Germinal center (tissue), 1 donor: Measurements from ENCODE around the gene VPREB3.

Source experiments
- DNase-seq: peaks from one replicate; pipeline ENCODE4 v3.0.0; 2012; ENCODE audit warnings: mixed read lengths, low spot score

The VPREB3 gene, protein sequence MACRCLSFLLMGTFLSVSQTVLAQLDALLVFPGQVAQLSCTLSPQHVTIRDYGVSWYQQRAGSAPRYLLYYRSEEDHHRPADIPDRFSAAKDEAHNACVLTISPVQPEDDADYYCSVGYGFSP

DNA sequence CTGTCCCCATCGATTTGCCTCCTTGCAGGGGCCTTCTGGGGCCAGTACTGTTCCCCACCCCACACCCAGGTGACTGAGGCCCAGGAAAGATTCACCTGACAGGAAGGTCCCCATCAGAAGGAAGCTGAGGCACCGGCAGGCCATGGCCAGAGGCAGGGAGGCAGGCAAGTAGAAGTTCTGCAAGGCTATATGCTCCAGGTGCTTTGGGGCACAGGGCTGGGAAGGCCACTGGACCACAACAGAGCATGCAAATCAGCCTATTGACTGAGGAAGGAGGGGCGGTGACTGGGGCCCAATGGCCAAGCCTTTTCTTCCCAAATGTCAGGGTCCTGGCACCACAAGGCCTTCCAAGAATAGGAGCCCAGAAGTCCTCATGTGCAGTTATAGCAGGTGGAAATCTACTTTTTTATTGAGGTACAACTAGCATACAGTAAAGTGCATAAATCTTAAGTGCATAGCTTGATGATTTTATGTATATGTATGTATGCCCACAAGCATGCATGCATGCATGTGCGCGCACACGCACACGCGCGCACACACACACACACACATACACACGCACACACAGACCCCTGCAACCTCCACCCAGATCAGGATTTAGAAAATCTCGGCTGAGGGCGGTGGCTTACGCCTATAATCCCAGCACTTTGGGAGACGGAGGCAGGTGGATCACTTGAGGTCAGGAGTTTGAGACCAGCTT lies at the start of gene VPREB3:
TSS of gene VPREB3 (minus strand) at position 206 of the 700 bp plus-strand sequence. CDS start at position 144, 62 bp downstream.
- peak; percentile 62 for DNase-seq

DNA sequence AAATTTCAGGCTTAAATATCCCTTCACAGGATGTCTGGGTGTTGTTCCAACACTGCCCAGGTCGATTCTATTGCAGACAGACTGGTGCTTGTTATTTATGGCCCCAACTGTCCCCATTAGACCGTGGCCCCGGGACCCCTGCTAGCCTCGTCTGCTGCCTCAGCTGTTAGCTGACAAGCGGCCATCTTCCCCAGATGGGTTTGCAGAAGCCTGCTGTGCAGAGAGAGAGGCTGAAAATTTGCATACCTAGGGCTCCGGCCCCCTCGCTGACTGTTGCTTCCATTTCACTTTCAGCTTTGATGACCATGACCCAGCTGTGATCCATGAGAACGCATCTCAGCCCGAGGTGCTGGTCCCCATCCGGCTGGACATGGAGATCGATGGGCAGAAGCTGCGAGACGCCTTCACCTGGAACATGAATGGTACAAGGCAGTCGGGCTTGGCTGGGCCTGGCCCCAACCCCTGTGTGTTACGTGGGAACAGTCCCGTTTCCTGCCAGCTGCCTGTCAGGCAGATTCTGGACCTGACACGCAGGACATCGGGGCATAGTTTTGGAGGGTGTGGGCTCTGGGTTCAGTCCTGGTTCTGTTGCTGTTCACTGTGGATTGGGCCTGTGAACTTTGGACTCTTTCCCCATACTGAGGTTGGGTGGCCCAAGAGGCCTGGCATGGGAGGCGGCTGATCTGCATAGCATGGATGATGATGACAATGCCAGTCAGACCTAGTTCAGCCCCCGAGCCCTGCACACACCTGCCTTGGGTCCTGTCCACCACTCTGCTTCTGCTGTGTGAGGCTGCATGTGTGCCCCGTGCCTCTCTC lies 49.0 kb upstream of the VPREB3 start:
- peak; percentile 44 for DNase-seq

DNA sequence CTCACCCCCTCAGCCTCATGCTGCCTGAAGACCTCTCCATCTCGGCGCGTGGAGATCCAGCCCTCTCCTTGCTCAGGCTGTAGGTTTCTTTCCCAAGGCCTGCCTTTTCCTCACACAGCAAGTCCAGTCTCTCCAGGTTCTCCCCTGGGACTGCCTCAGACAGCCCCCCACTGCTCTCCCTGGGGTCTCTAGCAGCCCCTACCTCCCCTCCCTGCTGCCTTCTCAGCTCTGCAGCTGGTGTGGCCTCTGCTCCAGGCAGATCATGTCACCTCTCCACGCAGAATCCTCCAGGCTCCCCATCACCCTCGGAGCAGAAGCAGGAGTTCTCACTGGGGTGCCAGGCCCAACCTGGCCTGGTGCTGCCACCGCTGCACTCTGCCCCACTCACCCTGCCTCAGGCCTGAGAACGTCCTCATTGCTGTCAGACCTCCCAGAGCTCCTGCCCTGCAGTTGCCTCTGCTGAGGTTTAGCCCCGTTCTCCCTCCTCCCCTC lies 47.7 kb upstream of the VPREB3 start:
- no peak for DNase-seq

DNA sequence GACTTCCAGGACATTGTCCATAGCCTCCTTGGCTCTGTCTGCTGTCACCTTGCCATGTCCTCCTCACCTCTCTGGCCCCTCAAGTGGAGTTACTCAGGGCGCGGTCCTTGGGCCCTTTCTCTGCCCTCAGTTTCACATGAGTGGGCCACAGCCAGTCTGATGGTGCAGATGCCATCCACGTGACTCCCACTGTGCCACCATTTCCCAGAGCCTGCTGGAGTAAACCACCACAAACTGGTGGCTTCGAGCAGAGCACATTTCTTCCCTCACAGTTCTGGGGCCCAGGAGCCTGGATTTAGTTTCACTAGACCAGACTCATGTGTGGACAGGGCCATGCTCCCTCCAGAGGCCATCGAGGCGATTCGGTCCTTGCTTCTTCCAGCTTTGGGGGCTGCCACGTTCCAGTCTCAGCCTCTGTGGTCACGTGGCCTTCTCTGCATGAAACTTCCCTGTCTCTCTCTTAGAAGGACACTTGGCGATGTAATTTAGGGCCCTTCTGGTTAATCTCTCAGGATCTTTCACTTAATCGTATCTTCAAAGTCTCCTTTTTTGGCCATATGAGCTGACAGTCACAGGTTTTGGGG lies 47.1 kb upstream of the VPREB3 start:
- peak; percentile 40 for DNase-seq

DNA sequence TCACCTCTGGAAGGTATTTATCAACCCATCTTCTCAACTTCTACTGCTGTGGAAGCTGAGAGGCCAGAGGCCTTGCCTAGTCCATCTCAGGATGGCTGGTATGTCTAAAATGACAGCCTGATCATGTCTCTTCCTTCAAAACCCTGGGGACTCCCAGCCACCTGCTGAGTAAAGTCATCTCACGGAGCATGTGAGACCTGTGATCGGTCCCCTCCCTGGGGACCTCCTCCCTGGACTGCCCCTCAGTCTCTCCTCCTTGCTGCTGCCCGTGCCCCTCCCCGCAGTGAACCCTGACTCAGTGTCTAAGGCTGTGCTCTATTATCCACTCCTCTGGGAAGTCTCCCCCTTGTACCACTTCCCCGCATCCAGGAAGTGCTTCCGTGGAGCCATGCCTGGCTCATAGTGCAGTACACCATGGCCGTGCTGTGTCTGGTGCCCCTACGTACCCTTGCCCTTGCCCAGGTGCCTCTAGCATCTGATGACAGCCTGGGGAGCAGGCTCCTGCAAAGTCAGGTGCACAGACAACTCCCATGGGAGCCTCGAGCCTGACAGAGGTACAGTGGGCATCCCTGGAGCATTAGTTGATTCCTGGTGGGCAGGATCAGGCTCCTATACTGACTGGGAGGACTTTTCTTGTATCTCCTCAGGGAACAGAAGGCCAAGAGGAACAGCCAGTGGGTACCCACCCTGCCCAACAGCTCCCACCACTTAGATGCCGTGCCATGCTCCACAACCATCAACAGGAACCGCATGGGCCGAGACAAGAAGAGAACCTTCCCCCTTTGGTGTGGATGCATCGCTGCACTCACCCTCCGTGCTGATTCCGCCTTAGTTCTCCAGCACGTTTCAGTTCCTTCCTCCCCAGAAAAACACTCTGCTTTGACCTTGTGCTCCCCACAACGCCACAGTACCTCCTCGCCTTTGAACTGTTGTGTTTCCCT lies 46.3 kb upstream of the VPREB3 start:
- DNase-seq = peak; percentile 77

DNA sequence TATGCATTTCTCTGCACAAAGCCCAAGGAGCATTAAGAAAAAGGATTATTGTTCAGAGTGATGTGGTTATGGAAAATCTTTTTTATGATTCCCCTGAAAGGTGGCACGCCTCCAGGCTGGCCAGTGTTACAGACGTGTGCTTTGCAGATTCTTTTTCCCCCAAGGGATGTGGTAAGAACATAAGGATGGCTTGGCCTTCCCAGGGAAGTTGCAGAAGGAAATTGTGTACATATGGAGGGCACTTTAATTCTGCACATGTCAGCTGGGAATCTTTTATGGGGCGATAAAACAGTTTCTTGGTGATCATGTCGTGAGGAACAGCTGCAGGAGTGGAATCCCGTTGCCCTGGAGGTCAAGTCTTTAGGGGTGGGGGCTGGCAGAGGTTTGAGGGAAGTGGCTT lies 42.2 kb upstream of the VPREB3 start:
- no peak for DNase-seq

DNA sequence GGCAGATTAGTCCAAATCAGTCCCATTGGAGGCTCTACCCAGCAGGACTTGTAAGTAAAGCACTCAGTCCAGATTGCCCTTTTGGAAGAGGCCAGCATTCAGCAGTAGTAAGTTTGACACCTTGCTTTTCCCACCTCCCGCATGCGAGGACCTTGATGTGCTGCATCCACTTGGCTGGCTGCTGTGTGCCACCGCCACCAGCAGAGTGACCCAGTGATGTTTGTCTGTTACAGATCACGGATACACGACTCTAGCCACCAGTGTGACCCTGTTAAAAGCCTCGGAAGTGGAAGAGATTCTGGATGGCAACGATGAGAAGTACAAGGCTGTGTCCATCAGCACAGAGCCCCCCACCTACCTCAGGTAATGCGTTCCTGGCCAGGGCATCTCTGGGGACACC lies 39.1 kb upstream of the VPREB3 start:
- DNase-seq = no peak

DNA sequence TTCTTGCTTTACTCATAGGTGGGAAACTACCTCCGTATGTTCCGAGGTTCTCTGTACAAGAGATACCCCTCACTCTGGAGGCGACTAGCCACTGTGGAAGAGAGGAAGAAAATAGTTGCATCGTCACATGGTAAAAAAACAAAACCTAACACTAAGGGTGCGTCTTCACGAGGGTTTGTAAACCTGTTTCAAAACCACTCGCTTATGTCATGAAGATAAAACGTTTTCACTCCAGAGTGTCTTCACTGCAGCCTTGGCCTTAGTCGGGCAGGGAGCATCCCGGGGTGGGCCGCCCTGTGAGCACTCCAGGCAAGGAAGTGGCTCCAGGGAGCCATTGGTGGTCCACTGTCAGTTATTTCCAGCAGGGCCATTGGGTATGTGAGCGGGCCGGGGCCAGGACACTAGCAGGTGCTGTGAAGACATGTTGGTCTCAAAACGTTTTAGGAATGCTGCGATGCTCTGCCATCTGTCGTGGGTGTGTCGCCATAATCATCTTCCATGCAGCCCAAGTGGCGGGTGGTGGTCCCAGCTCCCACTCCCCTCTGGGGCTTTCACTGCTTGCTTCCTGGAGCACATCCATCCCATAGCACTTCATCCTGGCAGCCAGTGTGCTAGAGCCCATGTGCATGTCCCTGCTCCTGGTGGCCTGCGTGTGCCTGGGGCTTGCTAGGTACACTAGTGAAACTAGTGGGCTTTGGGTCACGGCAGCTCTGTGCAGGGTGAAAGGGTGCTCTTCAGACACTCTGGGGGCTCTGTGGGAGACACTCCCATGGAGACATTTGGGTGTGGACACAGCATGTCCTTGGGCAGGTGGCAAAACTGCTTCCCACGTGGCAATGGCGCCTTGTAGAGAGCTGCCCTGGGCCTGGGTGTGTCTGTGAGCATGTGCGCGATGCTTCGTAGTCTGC lies 37.8 kb upstream of the VPREB3 start:
- no peak for DNase-seq

DNA sequence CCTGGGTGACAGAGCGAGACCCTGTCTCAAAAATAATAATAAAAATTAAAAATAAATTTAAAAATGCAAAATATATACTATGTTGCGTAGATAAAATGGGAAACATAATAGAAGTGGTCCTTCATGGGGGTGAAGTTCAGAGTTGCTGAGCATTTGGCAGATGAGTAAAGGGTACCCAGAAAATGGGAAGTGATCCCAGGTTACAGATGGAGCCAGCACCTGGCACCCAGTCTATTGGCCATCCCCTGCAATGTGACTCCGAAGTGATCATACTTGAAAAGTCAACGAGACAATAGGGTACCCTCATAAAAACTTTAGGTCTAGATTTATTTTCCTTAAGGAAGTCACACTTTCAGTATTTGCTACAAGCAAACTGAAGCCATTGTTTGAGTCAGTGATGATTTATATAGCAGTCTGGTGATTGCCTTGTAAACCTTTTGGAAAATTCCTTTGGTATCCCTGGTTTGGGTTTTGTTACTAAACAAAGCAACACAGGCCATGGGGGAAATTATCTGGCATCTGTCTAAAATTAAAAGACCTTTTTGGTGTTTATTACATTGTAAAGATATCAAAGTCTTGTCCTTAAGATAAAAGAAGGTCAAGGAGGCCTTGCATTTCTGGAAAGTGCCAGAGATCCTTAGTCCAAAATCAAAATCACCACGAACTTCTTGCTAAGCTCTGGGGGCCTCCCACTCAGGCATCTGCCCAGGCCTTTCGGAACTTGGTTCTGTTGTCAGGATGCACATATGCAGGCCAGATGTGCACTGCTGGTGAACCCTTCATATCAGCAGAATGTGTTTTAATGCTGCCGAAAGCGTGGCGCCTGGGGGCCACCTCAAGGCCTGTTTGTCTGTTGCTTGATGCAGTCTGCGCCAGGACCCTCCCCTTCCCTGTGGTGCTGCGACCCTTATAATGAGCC lies 36.9 kb upstream of the VPREB3 start:
- no peak for DNase-seq

DNA sequence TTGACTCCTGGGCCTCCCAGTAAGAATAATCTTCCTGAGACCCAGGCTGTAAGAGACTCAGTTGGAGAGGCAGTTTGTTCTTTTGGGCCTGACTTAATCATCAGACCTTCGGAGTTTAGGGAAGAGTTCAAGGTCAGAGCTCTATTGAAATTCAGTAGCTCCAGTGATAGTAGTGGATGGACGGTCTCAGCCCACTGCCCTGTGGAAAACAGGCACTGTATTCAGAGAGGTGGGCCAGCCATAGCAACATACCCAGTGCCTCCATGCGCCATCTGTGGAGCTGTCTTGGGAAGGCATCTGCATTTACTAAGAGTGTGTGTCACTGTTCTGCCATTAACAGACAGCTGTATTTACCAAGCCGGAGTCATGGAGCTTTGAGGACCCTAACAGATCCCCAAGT lies 35.4 kb upstream of the VPREB3 start:
- DNase-seq = no peak

DNA sequence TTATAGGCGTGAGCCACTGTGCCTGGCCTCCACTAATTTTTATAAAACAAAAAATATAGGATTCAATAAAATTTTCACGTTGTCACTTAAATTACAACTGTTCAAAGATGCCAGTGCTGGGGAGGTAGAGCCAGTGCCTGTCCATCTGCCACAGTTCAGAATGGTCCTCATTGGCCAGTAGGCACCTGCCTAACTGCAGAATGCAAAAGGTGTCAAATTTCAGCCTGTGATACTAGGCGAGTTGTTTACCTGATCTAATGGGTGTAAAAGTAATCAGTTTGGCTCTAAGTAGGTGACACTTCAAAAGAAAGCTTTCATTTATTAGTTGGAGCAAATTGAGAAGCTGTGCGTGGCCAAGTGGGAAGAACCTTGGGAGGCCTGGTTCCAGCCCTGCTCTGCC lies 34.9 kb upstream of the VPREB3 start:
- no peak for DNase-seq

DNA sequence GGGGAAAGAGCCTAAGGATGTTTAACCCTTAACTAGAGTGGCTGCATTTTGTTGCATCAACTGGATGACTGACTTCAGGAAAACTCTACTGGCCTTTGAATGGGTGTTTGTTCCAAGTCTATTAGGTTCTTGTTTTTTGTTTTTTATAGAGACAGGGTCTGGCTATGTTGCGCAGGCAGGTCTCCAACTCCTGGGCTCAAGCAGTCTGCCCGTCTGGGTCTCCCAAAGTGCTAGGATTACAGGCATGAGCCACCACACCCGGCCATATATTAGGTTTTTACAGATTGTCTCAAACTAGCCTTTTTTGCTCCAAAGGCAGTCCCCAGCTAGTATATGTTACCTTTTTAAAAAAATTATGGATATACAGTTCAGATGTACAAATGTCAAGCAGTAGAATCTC lies 33.7 kb upstream of the VPREB3 start:
- DNase-seq = no peak

DNA sequence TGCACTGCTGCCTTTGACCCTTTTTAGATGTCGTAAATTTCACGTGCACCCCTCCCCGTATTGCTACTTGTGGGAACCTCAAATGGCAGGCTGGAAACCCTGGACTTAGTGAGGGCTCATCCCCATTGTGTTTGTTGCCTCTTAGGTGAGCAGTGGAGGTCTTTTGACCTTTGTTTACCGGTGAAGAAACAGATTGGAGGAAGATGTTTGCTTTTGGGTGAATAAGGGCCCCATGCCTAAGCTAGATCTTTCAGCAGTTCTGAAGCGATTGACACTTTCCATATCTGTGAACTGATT lies 33.3 kb upstream of the VPREB3 start:
- DNase-seq = no peak

DNA sequence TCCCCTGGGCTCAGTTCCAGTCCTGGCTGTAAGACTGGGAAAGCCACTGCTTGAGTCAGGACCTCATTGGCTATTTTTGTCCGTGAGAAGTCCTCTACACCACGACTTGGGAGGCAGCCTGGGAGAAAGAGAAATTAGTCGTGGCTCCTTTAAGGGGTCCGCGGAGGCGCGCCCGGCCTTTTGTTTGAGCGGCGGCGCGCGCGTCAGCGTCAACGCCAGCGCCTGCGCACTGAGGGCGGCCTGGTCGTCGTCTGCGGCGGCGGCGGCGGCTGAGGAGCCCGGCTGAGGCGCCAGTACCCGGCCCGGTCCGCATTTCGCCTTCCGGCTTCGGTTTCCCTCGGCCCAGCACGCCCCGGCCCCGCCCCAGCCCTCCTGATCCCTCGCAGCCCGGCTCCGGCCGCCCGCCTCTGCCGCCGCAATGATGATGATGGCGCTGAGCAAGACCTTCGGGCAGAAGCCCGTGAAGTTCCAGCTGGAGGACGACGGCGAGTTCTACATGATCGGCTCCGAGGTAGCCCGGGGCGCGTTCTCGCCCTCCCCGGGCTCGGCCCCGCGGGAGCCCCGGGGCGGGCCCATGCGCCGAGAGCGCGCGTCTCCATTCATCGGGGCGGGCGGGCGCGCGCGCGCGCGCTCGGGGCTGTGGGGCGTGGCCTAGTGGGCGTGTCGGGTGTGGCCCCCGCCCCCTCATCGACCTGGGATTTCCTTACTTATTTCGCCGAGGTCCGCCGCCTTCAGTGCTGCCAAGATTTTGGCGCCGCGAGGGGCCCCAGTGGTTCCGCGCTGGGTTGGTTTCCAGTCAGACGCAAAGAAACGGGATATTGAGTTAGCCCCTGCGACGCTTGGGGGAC lies 32.8 kb upstream of the VPREB3 start, which contains the start of gene SMARCB1:
TSS of gene SMARCB1 (plus strand) at position 215 of the 848 bp plus-strand sequence. CDS start at position 419, 204 bp downstream.
- peak; percentile 96 for DNase-seq

DNA sequence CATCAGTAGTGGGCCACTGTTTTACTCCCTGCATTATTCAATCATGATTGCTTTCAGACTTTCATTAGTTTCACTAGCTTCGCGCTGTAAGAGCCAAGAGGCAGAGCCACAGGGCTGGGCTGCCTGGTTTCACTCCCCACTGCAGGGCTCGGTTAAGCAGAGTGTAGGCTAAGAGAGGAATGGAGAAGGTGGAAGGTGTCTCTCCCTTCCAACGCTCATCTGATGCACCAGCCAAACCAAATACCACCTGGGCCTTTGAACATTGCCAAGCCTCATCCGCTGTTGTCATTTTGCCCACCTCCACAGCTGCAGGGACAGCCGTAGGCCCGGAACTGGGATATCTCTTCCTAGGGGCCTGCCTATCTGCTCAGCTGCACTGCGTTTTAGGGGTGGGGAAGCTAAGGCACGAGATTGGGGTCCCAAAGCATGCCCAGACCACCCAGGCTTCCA lies 32.1 kb upstream of the VPREB3 start:
- DNase-seq = no peak

DNA sequence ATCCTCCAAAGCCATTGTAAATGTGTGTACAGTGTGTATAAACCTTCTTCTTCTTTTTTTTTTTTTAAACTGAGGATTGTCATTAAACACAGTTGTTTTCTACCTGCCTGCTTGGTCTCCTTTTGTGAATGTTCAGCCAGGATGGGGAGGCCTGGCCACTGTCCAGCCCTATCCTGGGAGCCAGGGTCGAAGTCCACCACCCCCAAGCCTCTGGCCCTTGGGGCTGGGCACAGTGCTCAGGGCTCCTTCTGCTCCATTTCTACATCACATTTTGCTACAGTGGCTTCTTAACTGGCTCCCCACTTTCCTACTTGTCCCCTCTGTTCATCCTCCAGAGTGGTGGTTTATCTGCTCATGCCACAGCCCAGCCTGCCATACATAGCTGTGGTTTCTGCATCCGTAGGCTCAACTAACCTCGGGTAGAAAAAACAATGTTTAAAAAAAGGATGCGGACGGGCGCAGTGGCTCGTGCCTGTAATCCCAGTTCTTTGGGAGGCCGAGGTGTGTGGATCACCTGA lies 30.0 kb upstream of the VPREB3 start:
- no peak for DNase-seq

DNA sequence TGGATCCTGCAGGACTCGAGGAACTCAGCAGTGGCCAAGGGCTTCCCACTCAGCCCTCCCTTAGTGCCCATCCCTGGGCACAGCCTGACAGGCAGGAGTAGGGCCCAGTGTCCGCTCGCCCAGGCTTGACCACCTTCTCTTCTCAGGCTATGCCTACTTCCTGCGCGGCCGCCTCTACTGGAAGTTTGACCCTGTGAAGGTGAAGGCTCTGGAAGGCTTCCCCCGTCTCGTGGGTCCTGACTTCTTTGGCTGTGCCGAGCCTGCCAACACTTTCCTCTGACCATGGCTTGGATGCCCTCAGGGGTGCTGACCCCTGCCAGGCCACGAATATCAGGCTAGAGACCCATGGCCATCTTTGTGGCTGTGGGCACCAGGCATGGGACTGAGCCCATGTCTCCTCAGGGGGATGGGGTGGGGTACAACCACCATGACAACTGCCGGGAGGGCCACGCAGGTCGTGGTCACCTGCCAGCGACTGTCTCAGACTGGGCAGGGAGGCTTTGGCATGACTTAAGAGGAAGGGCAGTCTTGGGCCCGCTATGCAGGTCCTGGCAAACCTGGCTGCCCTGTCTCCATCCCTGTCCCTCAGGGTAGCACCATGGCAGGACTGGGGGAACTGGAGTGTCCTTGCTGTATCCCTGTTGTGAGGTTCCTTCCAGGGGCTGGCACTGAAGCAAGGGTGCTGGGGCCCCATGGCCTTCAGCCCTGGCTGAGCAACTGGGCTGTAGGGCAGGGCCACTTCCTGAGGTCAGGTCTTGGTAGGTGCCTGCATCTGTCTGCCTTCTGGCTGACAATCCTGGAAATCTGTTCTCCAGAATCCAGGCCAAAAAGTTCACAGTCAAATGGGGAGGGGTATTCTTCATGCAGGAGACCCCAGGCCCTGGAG lies 29.3 kb upstream of the VPREB3 start:
- no peak for DNase-seq
